ENCODE results near the gene PLD6.

GRCh38 chr17:17236295-17237025, 30.3 kb upstream of the PLD6 start:
- TF ChIP-seq ATF2 (CRISPR knock-in tag; IDR thresholded peaks at IDR 0.05; ENCODE audit: borderline replicate concordance, low read depth) (no peak), CTCF (IDR thresholded peaks at IDR 0.05) (no peak), GABPB1 (CRISPR knock-in tag; IDR thresholded peaks at IDR 0.05) (no peak; the same call in 1 of the 2 replicates), CREB1 (CRISPR knock-in tag; IDR thresholded peaks at IDR 0.05) (no peak), STAT6 (CRISPR knock-in tag; conservative IDR thresholded peaks at IDR 0.05; ENCODE audit: low read depth) (no peak), HMGXB4 (CRISPR knock-in tag; IDR thresholded peaks at IDR 0.05) (no peak), ZNF121 (CRISPR knock-in tag; IDR thresholded peaks at IDR 0.05) (no peak), E2F5 (CRISPR knock-in tag; IDR thresholded peaks at IDR 0.05) (no peak), NFYB (CRISPR knock-in tag; conservative IDR thresholded peaks at IDR 0.05; ENCODE audit: low read depth) (no peak)

Measured in WTC11 (cell line).